Hypothalamus (tissue), 51 donors: Measurements from ENCODE around the gene SMARCD1.

Source experiments
- DNase-seq, 51 donors: peaks; one replicate each; lab custom pipeline; 2025; lab: John Stamatoyannopoulos, UW

SMARCD1 gene

DNA sequence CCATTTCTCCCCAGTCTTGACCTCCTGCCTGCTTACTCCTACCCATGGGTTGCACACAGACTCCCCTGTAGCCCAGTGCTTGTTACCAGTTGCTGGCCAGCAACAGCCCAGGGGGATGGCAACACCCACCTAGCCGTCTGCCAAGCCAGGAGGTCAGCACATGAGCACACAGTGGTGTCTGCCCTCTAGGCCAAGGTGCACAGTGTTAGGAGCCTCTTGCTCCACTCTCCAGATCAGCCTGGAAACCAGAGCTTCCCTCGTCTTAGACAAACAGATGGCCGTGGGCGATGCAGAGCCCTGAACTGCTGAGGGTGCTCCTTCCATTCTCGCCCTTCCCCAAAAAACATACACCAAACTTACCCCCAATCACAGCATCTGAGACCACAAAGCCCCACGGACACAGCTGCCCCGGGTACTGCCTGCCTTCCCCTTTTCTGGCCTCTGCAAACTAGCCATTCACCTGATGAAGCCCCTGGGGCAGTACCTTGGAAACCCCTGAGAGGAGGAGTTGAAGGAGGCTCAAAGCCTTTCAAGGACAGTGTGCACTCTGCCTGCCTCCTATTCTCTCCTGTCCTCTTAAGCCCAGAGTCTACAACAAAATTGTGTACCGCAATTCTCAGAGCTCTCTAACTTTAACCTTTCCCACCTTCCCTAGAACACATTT lies 17.6 kb downstream of the SMARCD1 start:
- DNase-seq: peak in 4 of 51 donors; percentile 13 to 53 (median 16)

- DNase-seq: no peak
Observed at GRCh38 chr12:50103351-50103750, 18.2 kb downstream of the SMARCD1 start.

GRCh38 chr12:50103767-50104321 lies 18.7 kb downstream of the SMARCD1 start, which contains the start of gene GPD1:
Gene GPD1 (plus strand): TSS chr12:50104008. CDS start chr12:50104051, 43 bp downstream.
- peak in 39 of 51 donors; percentile 15 to 78 (median 53) for DNase-seq

DNA sequence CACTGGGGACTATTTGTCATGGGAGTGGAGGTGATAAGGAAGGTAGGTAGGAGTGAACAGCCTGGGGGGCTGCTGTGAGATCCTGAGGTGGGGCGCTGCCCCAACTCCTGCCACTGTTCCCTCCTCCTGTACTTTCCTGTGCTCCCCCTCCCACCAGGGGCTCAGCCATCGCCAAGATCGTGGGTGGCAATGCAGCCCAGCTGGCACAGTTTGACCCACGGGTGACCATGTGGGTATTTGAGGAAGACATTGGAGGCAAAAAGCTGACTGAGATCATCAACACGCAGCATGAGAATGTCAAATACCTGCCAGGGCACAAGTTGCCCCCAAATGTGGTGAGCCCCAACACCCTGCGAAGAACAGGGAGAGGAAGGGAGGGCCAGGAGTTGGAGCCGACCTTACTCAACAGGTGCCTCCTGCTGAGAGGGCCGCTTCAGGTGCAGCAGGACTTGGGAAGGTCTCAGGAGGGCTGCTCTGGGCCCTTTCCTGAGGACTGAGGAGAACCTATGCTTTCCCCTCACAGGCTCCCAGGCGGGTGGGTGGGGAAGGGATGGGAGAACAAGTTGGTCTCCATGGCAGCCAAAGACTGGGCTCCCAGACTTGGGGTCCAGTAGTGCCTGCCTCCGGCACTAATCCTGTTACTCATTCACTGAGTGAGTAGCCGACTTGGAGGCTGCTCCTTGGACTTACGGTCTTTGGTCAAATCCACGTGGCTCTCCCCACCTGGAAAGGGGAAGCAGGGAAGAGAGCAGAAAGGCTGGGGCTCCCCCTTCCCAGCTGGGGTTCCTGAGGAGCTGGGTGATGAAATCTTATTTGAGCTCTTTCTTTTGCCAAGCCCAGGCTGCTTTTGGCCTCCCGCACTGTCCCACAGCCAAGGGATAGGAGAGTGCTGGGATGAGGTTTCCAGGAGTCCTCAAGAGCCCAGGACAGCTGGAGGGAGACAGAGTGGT lies 19.6 kb downstream of the SMARCD1 start:
- peak in 3 of 51 donors; percentile 13 to 49 (median 16) for DNase-seq

GRCh38 chr12:50105913-50106450 lies 20.8 kb downstream of the SMARCD1 start:
- peak in 1 of 51 donors; percentile 10 for DNase-seq

DNA sequence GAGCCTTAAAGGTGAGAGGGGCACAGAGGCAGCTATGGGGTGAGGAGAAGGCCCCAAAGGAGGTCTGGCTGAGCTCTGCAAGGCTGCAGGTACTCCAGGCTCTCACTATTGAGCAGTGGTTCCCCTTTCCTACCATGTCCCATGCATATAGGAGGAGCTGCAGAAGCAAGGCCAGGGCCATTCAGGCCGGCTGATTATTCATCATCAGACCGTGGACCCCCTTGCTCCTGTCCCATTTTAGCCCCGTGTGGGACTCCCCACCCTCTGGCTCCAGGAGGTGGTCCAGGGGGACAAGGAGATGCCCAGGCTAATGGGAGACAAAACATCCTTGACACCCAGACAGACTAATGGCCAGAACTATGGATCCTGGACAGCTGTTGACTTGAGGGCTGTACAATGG lies 21.8 kb downstream of the SMARCD1 start:
- no peak for DNase-seq

GRCh38 chr12:50107416-50108268 lies 22.5 kb downstream of the SMARCD1 start:
- DNase-seq: no peak

DNA sequence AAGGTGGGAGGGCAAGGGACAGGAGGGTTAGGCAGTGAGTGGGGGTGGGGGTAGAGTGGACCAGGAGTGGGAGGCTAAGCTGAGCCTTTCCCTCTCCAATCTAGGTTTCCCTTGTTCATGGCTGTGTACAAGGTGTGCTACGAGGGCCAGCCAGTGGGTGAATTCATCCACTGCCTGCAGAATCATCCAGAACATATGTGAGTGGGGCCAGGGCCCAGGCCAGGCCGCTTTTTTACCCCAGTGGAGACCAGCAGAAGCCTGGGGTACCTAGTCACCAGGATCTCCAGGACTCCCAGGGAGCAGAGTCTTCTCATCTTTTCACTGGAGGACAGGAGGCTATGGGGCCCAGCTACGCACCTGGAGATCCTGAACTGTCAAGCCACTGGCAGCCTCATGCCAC lies 24.2 kb downstream of the SMARCD1 start:
- DNase-seq: no peak

DNA sequence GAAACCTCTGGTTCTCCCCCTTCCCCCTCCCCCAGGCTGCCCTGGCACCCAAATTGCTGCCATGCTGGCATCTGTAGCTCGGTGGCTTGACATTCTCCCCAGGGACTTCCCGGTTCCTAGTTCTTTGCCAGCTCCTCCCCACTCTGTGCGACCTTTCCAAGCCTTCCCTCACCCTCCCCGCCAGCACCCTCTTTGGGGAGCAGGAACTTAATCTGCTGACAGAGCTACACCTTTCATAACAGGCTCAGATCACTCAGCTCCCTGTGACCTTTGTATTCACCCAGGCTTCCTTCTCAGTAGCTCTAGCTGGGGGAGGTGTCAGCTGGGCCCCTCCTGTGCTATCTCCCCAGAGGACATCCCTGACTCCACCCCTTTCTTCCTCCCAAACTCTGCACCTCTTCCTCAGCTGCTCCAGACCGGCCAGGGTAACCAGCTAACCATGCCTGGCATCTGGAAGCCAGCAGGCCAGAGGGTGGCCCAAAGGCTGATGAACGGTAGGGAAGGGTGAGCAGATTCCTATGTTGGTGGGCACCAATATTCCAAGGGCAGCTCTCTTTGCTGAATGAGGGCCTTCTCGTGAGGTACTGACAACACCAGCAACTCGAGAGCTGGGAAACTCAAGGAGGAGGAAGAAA lies 25.1 kb downstream of the SMARCD1 start:
- DNase-seq: peak in 3 of 51 donors; percentile 11 to 37 (median 27)

- peak in 18 of 51 donors; percentile 14 to 64 (median 31) for DNase-seq
Observed at GRCh38 chr12:50110762-50111351, 25.7 kb downstream of the SMARCD1 start.

- no peak for DNase-seq
Observed at GRCh38 chr12:50111395-50111692, 26.2 kb downstream of the SMARCD1 start.

GRCh38 chr12:50111693-50112455 lies 26.7 kb downstream of the SMARCD1 start, which contains the start of gene COX14:
Gene COX14 (plus strand): TSS chr12:50112236. CDS start chr12:50120044, 7,808 bp downstream.
- DNase-seq: peak; percentile 89 to 100 (median 99)

- DNase-seq: peak in 4 of 51 donors; percentile 44 to 73 (median 57)
Observed at GRCh38 chr12:50112456-50113218, 27.5 kb downstream of the SMARCD1 start.

- peak in 2 of 51 donors; percentile 9 to 19 for DNase-seq
Observed at GRCh38 chr12:50117057-50117622, 32.0 kb downstream of the SMARCD1 start.

DNA sequence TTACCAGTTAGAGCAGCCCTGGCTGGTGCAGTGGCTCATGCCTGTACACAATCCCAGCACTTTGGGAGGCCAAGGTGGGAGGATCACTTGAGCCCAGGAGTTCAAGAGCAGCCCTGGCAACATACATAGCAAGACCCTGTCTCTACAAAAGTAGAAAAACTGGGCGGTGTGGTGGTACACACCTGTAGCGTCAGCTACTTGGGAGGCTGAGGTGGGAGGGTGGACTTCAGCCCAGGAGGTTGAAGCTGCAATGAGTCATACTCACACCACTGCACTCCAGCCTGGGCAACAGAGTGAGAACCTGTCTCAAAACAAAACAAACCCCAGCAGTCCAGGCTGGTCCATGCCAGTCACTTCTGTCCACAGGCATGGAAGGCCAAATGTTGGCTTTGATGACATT lies 34.2 kb downstream of the SMARCD1 start:
- DNase-seq: no peak

GRCh38 chr12:50120521-50120920 lies 35.4 kb downstream of the SMARCD1 start:
- DNase-seq: no peak

- no peak for DNase-seq
Observed at GRCh38 chr12:50120953-50121352, 35.8 kb downstream of the SMARCD1 start.
